Panc1 (cell line): ENCODE data around the gene XYLT1. TPM values are rescaled to one million over a fixed set of nuclear protein-coding genes. Genes with fewer than 3 reads are reported as not detected.

Experiments used
- ATAC-seq: fragments of 200-7000 bp; cut with Tn5 transposase; 2 replicates; pipeline ENCODE4 v1.9.1; 2020; ENCODE audit warnings: mild to moderate bottlenecking, moderate library complexity
- BruUV-seq: library from RNA; stranded (reverse); fragments of 400-500 nt; replicated peaks from 2 replicates; lab custom pipeline; 2021; lab: Mats Ljungman, UMichigan
- CTCF ChIA-PET: fragments of 300-600 bp; sonication (Branson Sonifier 250); formaldehyde crosslinking; loops from one replicate; lab custom pipeline; 2022; ENCODE audit warnings: antibody characterized with exemption; lab: Charles Lee
- POLR2A ChIA-PET: fragments of 300-600 bp; sonication (Branson Sonifier 250); formaldehyde crosslinking; loops from one replicate; lab custom pipeline; 2022; ENCODE audit warnings: antibody characterized with exemption; lab: Charles Lee
- DNase-seq: peaks from one replicate; pipeline ENCODE4 v3.0.0-alpha.2; 2010; ENCODE audit warnings: low read depth, low spot score
- H3K27ac ChIP-seq: 2 replicates; pipeline ENCODE4 v1.5.1; 2011; ENCODE audit warnings: mild to moderate bottlenecking, low read length, inconsistent platforms
- H3K27me3 ChIP-seq: fragments of 200-500 bp; sonication (Bioruptor generic); 2 replicates; pipeline ENCODE4 v1.6.0; 2014; ENCODE audit warnings: low read length, inconsistent platforms; ENCODE audit not compliant: control insufficient read depth, insufficient read depth
- H3K36me3 ChIP-seq: fragments of 200-500 bp; sonication (Bioruptor generic); 2 replicates; pipeline ENCODE4 v1.5.1; 2014; ENCODE audit warnings: inconsistent platforms, mild to moderate bottlenecking, low read length, moderate library complexity; ENCODE audit not compliant: control insufficient read depth, insufficient read depth
- H3K4me1 ChIP-seq: 2 replicates; pipeline ENCODE4 v1.5.1; 2011; ENCODE audit warnings: inconsistent platforms, mild to moderate bottlenecking, low read length, moderate library complexity; ENCODE audit not compliant: control insufficient read depth, insufficient read depth
- H3K4me3 ChIP-seq, 2 experiments: 2 replicates each; pipeline ENCODE4 v1.5.1; 2011 to 2012; ENCODE audit warnings: low read depth in 2 of 2, low read length in 2 of 2, mild to moderate bottlenecking in 2 of 2, inconsistent platforms in 1 of 2, moderate library complexity in 1 of 2
- H3K9me3 ChIP-seq: fragments of 200-500 bp; sonication (Bioruptor generic); 2 replicates; pipeline ENCODE4 v1.5.1; 2014; ENCODE audit warnings: low read depth, mild to moderate bottlenecking, inconsistent platforms, low read length, moderate library complexity; ENCODE audit not compliant: control insufficient read depth, insufficient read depth
- POLR2AphosphoS5 ChIP-seq: IDR thresholded peaks from 2 replicates; pipeline ENCODE4 v1.6.1; 2012; ENCODE audit warnings: mild to moderate bottlenecking, low read depth, low read length, moderate library complexity
- SIN3A ChIP-seq: IDR thresholded peaks from 2 replicates; pipeline ENCODE4 v1.6.1; 2012; ENCODE audit warnings: low read depth, mild to moderate bottlenecking, low read length, moderate library complexity, borderline replicate concordance; ENCODE audit not compliant: insufficient read depth
- TCF7L2 ChIP-seq: IDR thresholded peaks from 2 replicates; pipeline ENCODE4 v1.6.1; 2011; ENCODE audit warnings: mild to moderate bottlenecking, low read depth, low read length, inconsistent platforms
- in situ Hi-C: cut with HindIII; loops from 2 replicates; pipeline ENCODE4 v1.10.0; 2016; ENCODE audit warnings: low sequenced_read_pairs, low pct_unique_long_range_greater_than_20kb
- intact Hi-C: fragments of 100-400 bp; cut with micrococcal nuclease; formaldehyde crosslinking; loops from one replicate; pipeline ENCODE4 v1.10.0; 2022; ENCODE audit not compliant: unreplicated experiment
- total RNA-seq: library from RNA; stranded (reverse); gene quantifications from one replicate; pipeline ENCODE4 v1.2.1, GENCODE V29; 2021; ENCODE audit not compliant: unreplicated experiment
- TF ChIP-seq, protein P1 (sequence below), 2 experiments: IDR thresholded peaks; 2 replicates each; pipeline ENCODE4 v1.6.1; 2011 to 2012; ENCODE audit warnings: low read depth in 2 of 2, control low read depth in 1 of 2, low read length in 1 of 2, mild to moderate bottlenecking in 1 of 2, moderate library complexity in 1 of 2; ENCODE audit not compliant: insufficient read depth in 1 of 2
- TF ChIP-seq, protein P2 (sequence below): fragments of 450-650 bp; IDR thresholded peaks from 2 replicates; pipeline ENCODE4 v1.5.1; 2017; ENCODE audit warnings: mild to moderate bottlenecking

Gene XYLT1
- total RNA-seq, 1 experiment from 2014 or later = 0.62 TPM

DNA sequence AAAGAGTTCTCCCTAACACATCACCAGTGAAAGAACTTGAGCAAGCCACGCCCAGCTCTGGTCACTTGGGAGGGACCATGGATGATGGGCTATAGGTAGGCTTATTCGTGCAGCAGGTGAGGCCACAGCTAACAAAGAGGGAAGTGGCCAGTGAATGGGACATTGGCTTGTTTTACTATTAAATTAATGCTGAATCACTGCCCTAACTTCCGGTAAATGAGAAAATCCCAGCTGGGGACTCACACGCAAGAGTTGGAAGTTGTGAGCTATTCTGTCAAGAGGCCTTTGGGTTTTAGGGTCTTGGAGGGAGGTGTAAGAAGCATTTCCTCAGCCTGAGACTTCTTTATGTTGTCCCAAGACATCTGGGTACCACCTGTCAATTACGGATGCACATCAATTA is 315.3 kb downstream of the XYLT1 start:
- CTCF ChIA-PET = no interaction called here
- TF ChIP-seq POLR2AphosphoS5 (no peak), SIN3A (no peak), TCF7L2 (no peak)
- TF ChIP-seq, protein P1, sequence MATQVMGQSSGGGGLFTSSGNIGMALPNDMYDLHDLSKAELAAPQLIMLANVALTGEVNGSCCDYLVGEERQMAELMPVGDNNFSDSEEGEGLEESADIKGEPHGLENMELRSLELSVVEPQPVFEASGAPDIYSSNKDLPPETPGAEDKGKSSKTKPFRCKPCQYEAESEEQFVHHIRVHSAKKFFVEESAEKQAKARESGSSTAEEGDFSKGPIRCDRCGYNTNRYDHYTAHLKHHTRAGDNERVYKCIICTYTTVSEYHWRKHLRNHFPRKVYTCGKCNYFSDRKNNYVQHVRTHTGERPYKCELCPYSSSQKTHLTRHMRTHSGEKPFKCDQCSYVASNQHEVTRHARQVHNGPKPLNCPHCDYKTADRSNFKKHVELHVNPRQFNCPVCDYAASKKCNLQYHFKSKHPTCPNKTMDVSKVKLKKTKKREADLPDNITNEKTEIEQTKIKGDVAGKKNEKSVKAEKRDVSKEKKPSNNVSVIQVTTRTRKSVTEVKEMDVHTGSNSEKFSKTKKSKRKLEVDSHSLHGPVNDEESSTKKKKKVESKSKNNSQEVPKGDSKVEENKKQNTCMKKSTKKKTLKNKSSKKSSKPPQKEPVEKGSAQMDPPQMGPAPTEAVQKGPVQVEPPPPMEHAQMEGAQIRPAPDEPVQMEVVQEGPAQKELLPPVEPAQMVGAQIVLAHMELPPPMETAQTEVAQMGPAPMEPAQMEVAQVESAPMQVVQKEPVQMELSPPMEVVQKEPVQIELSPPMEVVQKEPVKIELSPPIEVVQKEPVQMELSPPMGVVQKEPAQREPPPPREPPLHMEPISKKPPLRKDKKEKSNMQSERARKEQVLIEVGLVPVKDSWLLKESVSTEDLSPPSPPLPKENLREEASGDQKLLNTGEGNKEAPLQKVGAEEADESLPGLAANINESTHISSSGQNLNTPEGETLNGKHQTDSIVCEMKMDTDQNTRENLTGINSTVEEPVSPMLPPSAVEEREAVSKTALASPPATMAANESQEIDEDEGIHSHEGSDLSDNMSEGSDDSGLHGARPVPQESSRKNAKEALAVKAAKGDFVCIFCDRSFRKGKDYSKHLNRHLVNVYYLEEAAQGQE (IDR thresholded peaks at IDR 0.05; ENCODE audit: insufficient read depth in 1 of 2, low read depth in 2 of 2, low read length in 1 of 2) = no peak
- TF ChIP-seq, protein P2, sequence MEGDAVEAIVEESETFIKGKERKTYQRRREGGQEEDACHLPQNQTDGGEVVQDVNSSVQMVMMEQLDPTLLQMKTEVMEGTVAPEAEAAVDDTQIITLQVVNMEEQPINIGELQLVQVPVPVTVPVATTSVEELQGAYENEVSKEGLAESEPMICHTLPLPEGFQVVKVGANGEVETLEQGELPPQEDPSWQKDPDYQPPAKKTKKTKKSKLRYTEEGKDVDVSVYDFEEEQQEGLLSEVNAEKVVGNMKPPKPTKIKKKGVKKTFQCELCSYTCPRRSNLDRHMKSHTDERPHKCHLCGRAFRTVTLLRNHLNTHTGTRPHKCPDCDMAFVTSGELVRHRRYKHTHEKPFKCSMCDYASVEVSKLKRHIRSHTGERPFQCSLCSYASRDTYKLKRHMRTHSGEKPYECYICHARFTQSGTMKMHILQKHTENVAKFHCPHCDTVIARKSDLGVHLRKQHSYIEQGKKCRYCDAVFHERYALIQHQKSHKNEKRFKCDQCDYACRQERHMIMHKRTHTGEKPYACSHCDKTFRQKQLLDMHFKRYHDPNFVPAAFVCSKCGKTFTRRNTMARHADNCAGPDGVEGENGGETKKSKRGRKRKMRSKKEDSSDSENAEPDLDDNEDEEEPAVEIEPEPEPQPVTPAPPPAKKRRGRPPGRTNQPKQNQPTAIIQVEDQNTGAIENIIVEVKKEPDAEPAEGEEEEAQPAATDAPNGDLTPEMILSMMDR = no peak
- ATAC-seq = no peak

DNA sequence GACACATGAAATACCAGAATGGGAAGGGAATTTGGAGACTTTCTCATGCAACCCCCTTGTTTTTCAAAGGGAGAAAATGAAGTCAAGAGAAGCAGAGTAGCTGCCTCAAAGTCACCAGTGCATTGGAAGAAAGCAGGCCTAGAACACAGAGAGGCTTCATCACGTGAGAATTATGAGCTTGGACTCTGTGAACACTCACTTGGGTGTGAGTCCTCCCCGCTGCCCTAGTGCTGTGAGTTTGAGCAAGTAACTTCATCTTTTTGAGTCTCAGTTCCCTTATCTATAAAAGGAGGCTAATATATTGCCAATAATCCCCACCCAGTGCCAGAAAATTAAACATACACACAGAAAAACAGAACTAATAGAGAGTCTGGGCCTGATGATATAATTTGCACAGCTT is 315.8 kb downstream of the XYLT1 start:
- H3K4me1 ChIP-seq = no peaks in the 10 kb centered on the region
- in situ Hi-C loops (no loop called here), intact Hi-C loops (no loop called here)
- POLR2A ChIA-PET = no interaction called here
- no TSS peak for BruUV-seq
- ATAC-seq = no peak
- no peaks in the 10 kb centered on the region for H3K36me3 ChIP-seq
- TF ChIP-seq POLR2AphosphoS5 (no peak), TCF7L2 (no peak), SIN3A (no peak)
- TF ChIP-seq, protein P2 = no peak
- no peak overlapping the region for H3K4me3 ChIP-seq
- CTCF ChIA-PET = interaction anchor here (0.6 kb wide), 1 partner anchor 1000 kb away, joined by 3 read pairs; no protein-coding TSS in a partner anchor
- no peaks in the 10 kb centered on the region for H3K9me3 ChIP-seq
- no peak overlapping the region for H3K27ac ChIP-seq
- no peak for DNase-seq
- H3K27me3 ChIP-seq = no peaks in the 10 kb centered on the region

More for the DNA sequence above, 315.3 kb downstream of the XYLT1 start:
- Histone ChIP-seq H3K9me3 (no peaks in the 10 kb centered on the region), H3K4me3 (no peak overlapping the region), H3K27ac (no peak overlapping the region), H3K36me3 (no peaks in the 10 kb centered on the region), H3K4me1 (no peaks in the 10 kb centered on the region), H3K27me3 (no peaks in the 10 kb centered on the region)
- no peak for DNase-seq
- POLR2A ChIA-PET = no interaction called here
- in situ Hi-C loops = no loop called here
- BruUV-seq = no TSS peak
- intact Hi-C loops = no loop called here
